ENCODE results near the gene GPBP1.

GPBP1 gene

DNA sequence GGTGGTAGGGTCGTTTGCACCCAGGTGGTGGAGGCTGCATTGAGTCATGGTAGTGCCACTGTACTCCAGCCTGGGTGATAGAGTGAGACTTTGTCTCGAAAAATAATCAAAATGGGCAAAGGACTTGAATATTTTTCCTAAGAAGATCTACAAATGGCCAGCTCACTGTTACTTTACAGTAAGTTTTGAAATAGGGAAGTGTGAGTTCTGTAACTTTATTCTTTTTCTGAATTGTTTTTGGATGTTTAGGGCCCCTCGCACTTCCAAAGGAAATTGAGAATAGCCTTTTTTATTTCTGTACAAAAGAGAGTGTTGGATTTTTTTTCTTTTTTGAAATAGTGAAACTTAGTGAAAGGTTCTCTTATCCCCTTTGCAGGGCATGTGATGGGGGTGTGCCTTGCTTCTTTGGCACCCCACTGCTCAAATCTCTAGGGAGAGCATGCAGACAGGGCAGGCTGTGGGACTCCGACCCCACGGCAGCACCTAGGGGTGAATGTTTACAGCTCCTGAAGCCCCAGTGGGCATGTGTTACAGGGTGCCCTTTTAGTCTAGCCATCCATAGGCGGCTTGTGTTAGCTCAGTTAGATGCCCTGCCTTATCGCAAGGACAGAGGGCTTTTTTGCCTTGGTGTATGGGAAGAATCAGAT is 33.3 kb downstream of the GPBP1 start:
- no peaks in the 10 kb centered on the region for H3K27me3 ChIP-seq (ENCODE audit: insufficient read depth, low read length)

GRCh38 chr5:57207681-57208080 is 33.8 kb downstream of the GPBP1 start:
- H3K4me3 ChIP-seq (ENCODE audit: low read length), result no peak overlapping the region
- H3K4me1 ChIP-seq (ENCODE audit: insufficient read depth, low read length), result peaks cover 5% of the 10 kb centered on the region
- H3K36me3 ChIP-seq (ENCODE audit: insufficient read depth, low read length), result peaks cover 8% of the 10 kb centered on the region
- no peaks in the 10 kb centered on the region for H3K27me3 ChIP-seq (ENCODE audit: insufficient read depth, low read length)
- H3K9me3 ChIP-seq (ENCODE audit: low read length), result peaks cover 9% of the 10 kb centered on the region
- H2AFZ ChIP-seq (ENCODE audit: low read depth, low read length), result no peak overlapping the region

More for the DNA sequence above, 33.3 kb downstream of the GPBP1 start:
- no peak overlapping the region for H3K4me3 ChIP-seq (ENCODE audit: low read length)
- H3K9me3 ChIP-seq (ENCODE audit: low read length), result peaks cover 9% of the 10 kb centered on the region
- no peak overlapping the region for H2AFZ ChIP-seq (ENCODE audit: low read depth, low read length)
- peaks cover 8% of the 10 kb centered on the region for H3K36me3 ChIP-seq (ENCODE audit: insufficient read depth, low read length)
- H3K4me1 ChIP-seq (ENCODE audit: insufficient read depth, low read length), result peaks cover 5% of the 10 kb centered on the region

GRCh38 chr5:57209316-57210040 is 35.6 kb downstream of the GPBP1 start:
- Histone ChIP-seq H3K4me3 (ENCODE audit: low read length) (no peak overlapping the region), H2AFZ (ENCODE audit: low read depth, low read length) (no peak overlapping the region), H3K9me3 (ENCODE audit: low read length) (peaks cover 11% of the 10 kb centered on the region), H3K27me3 (ENCODE audit: insufficient read depth, low read length) (no peaks in the 10 kb centered on the region), H3K4me1 (ENCODE audit: insufficient read depth, low read length) (peaks cover 5% of the 10 kb centered on the region), H3K36me3 (ENCODE audit: insufficient read depth, low read length) (peaks cover 11% of the 10 kb centered on the region)

DNA sequence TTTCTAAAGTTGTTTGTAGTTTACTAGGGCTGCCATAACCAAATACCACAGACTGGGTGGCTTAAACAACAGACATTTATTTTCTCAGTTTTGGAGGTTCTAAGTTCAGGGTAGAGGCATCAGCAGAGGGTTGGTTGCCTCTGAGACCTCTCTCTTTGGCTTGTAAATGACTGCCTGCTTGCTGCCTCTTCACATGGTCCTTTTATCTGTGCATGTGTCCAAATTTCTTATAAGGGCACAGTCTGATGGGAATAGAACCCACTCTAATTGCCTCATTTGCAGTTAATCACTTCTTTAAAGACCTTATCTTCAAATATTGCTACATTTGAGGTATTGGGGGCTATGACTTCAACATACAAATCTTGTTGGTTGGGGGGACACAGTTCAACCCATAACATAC is 36.8 kb downstream of the GPBP1 start:
- Histone ChIP-seq H3K27me3 (ENCODE audit: insufficient read depth, low read length) (no peaks in the 10 kb centered on the region), H3K4me3 (ENCODE audit: low read length) (no peak overlapping the region), H2AFZ (ENCODE audit: low read depth, low read length) (no peak overlapping the region), H3K9me3 (ENCODE audit: low read length) (peaks cover 11% of the 10 kb centered on the region), H3K36me3 (ENCODE audit: insufficient read depth, low read length) (peaks cover 22% of the 10 kb centered on the region), H3K4me1 (ENCODE audit: insufficient read depth, low read length) (no peaks in the 10 kb centered on the region)

DNA sequence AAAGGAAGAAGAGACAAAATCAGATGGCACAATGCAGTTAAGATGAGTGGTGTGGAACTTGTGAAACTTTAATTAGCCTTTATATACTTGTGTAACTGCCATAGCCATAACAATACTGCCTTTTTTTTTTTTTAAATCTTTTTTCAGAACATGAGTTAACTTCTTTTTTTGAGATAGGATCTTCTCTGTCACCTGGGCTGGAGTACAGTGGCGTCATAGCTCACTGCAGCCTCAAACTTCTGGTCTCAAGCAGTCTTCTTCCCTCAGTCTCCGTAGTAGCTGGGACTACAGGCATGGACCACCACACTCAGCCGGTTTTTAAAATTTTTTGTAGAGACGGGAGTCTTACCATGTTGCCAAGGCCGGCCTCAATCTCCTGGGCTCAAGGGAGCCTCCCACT is 37.2 kb downstream of the GPBP1 start:
- Histone ChIP-seq H3K27me3 (ENCODE audit: insufficient read depth, low read length) (no peaks in the 10 kb centered on the region), H3K4me3 (ENCODE audit: low read length) (no peak overlapping the region), H3K9me3 (ENCODE audit: low read length) (peaks cover 11% of the 10 kb centered on the region), H2AFZ (ENCODE audit: low read depth, low read length) (no peak overlapping the region), H3K4me1 (ENCODE audit: insufficient read depth, low read length) (no peaks in the 10 kb centered on the region), H3K36me3 (ENCODE audit: insufficient read depth, low read length) (peaks cover 25% of the 10 kb centered on the region)

DNA sequence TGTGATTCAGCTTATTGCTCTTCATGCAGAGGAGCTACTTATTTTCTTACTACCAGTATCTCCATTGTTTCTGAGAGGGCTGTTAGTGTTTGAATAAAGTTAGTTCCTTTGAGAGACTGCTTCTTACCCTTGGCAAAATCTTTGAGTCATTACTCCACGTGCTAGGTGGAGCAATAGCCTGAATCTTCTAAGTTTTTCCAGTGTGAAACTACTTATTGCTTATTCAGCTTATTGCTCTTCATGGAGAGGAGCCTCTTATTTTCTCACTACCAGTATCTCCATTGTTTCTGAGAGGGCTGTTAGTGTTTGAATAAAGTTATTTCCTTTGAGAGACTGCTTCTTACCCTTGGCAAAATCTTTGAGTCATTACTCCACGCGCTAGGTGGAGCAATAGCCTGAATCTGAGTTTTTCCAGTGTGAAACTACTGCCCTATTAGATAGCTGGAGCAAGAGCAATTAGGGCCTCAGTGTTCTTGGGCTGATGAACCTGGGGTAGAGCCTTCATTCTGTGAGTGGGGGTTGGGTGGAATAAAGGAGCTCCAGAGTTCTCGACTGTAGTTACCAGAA is 41.9 kb downstream of the GPBP1 start:
- H3K36me3 ChIP-seq (ENCODE audit: insufficient read depth, low read length), result peaks cover 29% of the 10 kb centered on the region
- H3K4me3 ChIP-seq (ENCODE audit: low read length), result no peak overlapping the region
- H3K27me3 ChIP-seq (ENCODE audit: insufficient read depth, low read length), result no peaks in the 10 kb centered on the region
- no peaks in the 10 kb centered on the region for H3K4me1 ChIP-seq (ENCODE audit: insufficient read depth, low read length)
- H2AFZ ChIP-seq (ENCODE audit: low read depth, low read length), result no peak overlapping the region
- peaks cover 2% of the 10 kb centered on the region for H3K9me3 ChIP-seq (ENCODE audit: low read length)

DNA sequence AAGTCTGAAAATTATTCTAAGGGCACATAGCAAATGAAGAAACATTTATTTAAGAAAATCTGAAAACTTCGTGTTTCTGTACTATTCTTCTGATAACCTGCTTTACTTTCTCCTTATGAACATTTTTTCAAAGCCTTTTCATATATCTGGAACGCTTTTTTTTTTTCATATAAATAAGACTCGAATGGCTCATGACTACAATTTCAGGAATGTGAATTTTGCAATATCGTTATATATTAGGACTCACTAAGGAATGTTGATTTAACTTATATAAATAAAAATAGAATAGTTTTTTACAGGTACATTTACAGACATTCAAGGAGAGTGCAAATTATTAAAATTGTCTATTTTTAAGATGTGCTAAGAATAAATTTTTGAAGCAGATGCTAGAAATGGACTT is 42.9 kb downstream of the GPBP1 start:
- H3K4me3 ChIP-seq (ENCODE audit: low read length), result no peak overlapping the region
- H3K36me3 ChIP-seq (ENCODE audit: insufficient read depth, low read length), result peaks cover 29% of the 10 kb centered on the region
- H3K9me3 ChIP-seq (ENCODE audit: low read length), result peaks cover 2% of the 10 kb centered on the region
- H2AFZ ChIP-seq (ENCODE audit: low read depth, low read length), result no peak overlapping the region
- no peaks in the 10 kb centered on the region for H3K4me1 ChIP-seq (ENCODE audit: insufficient read depth, low read length)
- H3K27me3 ChIP-seq (ENCODE audit: insufficient read depth, low read length), result no peaks in the 10 kb centered on the region

DNA sequence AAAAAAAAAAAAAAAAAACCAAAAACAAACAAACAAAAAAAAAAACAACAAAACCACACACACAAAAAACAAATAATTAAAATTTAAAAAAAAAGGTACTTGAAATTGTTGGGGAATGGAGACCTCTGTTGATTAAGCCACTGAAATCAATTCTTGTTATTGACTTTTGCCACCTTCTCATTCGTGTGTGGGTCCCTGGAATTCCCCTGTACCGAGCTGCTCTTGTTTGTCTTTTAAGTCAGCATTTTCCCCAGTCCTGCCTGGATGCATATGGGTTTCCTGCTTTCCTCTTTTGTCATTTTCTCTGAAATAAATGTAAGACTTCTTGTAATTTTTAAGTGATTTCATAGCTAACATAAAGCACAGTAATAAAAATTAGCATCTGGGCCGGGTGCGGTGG is 45.5 kb downstream of the GPBP1 start:
- no peak overlapping the region for H3K4me3 ChIP-seq (ENCODE audit: low read length)
- H3K27me3 ChIP-seq (ENCODE audit: insufficient read depth, low read length), result no peaks in the 10 kb centered on the region
- no peaks in the 10 kb centered on the region for H3K4me1 ChIP-seq (ENCODE audit: insufficient read depth, low read length)
- no peak overlapping the region for H2AFZ ChIP-seq (ENCODE audit: low read depth, low read length)
- peaks cover 29% of the 10 kb centered on the region for H3K36me3 ChIP-seq (ENCODE audit: insufficient read depth, low read length)
- H3K9me3 ChIP-seq (ENCODE audit: low read length), result no peaks in the 10 kb centered on the region

DNA sequence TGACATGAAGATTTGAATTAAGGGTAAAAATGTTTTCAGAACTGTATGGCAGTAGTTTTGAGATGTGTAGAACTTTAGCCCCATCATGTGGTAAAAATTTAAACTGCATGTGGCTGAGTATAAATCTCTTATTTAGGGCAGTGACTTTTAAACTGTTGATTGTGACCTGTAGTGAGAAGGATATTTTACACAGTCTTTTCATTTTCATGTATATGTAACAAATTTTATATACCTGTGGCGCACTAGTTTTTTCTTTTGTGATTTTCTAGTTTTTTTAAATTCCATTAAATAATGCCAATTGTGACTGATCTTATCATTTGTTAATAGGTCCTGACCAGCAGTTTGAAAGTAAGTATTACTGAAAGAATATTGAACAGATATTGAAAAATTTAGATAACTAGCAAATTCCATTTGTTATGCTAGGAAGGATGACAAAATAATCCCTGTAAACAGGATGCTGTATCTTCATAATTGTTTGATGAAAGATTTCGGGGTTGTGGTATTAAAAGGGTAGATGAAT is 47.2 kb downstream of the GPBP1 start:
- no peaks in the 10 kb centered on the region for H3K27me3 ChIP-seq (ENCODE audit: insufficient read depth, low read length)
- peaks cover 17% of the 10 kb centered on the region for H3K36me3 ChIP-seq (ENCODE audit: insufficient read depth, low read length)
- no peaks in the 10 kb centered on the region for H3K9me3 ChIP-seq (ENCODE audit: low read length)
- no peaks in the 10 kb centered on the region for H3K4me1 ChIP-seq (ENCODE audit: insufficient read depth, low read length)
- H3K4me3 ChIP-seq (ENCODE audit: low read length), result no peak overlapping the region
- H2AFZ ChIP-seq (ENCODE audit: low read depth, low read length), result no peak overlapping the region

DNA sequence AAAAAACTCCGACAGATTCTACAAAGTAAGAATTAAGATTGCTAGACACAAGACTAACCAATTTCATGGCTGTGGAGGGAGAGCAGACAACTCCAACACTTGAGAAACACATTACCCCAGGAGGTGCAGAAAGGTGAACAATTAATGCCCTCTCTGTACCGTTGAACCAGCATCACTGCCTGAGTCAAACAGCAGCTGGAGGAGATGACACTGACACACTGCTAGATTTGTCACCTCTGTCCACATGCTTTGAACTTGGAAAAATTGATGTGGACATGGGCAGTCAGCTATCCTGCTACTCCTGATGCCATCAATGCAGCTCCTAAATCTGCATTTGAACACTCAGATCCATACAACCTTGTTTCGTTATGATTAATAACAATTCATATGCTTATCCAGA is 51.7 kb downstream of the GPBP1 start:
- Histone ChIP-seq H2AFZ (ENCODE audit: low read depth, low read length) (no peak overlapping the region), H3K4me1 (ENCODE audit: insufficient read depth, low read length) (no peaks in the 10 kb centered on the region), H3K4me3 (ENCODE audit: low read length) (no peak overlapping the region), H3K9me3 (ENCODE audit: low read length) (no peaks in the 10 kb centered on the region), H3K27me3 (ENCODE audit: insufficient read depth, low read length) (no peaks in the 10 kb centered on the region), H3K36me3 (ENCODE audit: insufficient read depth, low read length) (peaks cover 6% of the 10 kb centered on the region)

- H2AFZ ChIP-seq (ENCODE audit: low read depth, low read length), result no peak overlapping the region
- H3K4me3 ChIP-seq (ENCODE audit: low read length), result no peak overlapping the region
- no peaks in the 10 kb centered on the region for H3K27me3 ChIP-seq (ENCODE audit: insufficient read depth, low read length)
- H3K9me3 ChIP-seq (ENCODE audit: low read length), result peaks cover 12% of the 10 kb centered on the region
- no peaks in the 10 kb centered on the region for H3K4me1 ChIP-seq (ENCODE audit: insufficient read depth, low read length)
- H3K36me3 ChIP-seq (ENCODE audit: insufficient read depth, low read length), result peaks cover 35% of the 10 kb centered on the region
Observed at GRCh38 chr5:57229313-57229712, 55.5 kb downstream of the GPBP1 start.

- Histone ChIP-seq H3K27me3 (ENCODE audit: insufficient read depth, low read length) (no peaks in the 10 kb centered on the region), H2AFZ (ENCODE audit: low read depth, low read length) (no peak overlapping the region), H3K36me3 (ENCODE audit: insufficient read depth, low read length) (peaks cover 48% of the 10 kb centered on the region), H3K4me3 (ENCODE audit: low read length) (no peak overlapping the region), H3K9me3 (ENCODE audit: low read length) (peaks cover 12% of the 10 kb centered on the region), H3K4me1 (ENCODE audit: insufficient read depth, low read length) (no peaks in the 10 kb centered on the region)
Observed at GRCh38 chr5:57231607-57232006, 57.7 kb downstream of the GPBP1 start.

DNA sequence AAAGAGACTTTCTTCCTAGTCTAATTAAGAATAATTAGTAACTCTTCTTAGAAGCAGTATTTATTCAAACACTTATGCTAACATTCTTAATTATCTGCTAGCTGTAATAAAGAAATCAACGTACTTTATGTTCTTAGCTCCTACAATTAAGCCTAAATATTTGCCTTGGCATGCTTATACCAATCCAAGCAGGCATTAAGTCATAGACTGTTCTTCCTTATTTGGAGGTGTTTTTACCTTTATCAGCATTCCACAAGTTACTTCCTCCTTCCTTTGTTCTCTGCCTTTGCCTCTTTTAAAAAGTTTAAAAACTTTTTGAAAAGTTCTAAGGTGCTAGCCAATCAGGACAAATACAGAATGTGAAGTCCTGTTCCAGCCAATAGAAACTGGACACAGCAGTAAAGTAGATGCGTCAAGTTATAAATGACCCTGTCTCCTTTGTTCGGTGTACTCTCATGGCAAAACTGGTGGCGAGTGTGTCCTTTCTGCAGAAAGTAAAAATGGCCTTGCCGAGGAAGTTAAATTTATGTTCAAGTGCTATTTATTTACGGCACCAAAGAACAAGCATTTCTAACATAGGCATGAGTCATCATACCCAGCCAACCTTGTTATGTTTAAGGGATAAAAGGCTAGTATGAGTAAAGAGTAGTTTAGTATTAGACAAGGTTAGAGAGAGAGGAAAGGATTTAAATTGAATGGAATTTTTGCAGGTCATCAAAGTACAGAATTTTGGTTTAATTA is 58.6 kb downstream of the GPBP1 start:
- Histone ChIP-seq H3K4me1 (ENCODE audit: insufficient read depth, low read length) (no peaks in the 10 kb centered on the region), H3K36me3 (ENCODE audit: insufficient read depth, low read length) (peaks cover 56% of the 10 kb centered on the region), H3K4me3 (ENCODE audit: low read length) (no peak overlapping the region), H2AFZ (ENCODE audit: low read depth, low read length) (no peak overlapping the region), H3K9me3 (ENCODE audit: low read length) (peaks cover 12% of the 10 kb centered on the region), H3K27me3 (ENCODE audit: insufficient read depth, low read length) (no peaks in the 10 kb centered on the region)

Measured in neuron (in vitro differentiated cells).